ENCODE data around the gene RC3H1.

DNA sequence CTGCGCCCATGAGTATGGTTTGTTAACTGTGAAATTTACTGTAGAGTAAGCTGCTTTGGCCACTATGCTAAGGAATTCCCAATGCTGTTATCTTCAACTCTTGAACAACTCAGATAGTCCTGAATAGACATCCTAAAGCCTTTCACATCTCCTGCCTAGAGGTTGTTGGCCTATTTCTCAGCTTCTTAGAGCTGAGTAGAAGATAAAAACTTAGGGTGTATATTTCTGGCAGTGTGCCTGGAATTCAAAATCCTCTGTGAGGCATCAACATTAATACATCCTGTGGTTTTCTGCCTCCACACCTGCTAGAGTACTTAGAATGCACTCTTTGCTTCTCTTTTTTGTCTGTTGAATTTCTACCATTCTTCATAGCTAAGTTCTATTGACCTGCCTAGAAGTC, 45.8 kb upstream of the RC3H1 start:
- TF ChIP-seq, protein P1, sequence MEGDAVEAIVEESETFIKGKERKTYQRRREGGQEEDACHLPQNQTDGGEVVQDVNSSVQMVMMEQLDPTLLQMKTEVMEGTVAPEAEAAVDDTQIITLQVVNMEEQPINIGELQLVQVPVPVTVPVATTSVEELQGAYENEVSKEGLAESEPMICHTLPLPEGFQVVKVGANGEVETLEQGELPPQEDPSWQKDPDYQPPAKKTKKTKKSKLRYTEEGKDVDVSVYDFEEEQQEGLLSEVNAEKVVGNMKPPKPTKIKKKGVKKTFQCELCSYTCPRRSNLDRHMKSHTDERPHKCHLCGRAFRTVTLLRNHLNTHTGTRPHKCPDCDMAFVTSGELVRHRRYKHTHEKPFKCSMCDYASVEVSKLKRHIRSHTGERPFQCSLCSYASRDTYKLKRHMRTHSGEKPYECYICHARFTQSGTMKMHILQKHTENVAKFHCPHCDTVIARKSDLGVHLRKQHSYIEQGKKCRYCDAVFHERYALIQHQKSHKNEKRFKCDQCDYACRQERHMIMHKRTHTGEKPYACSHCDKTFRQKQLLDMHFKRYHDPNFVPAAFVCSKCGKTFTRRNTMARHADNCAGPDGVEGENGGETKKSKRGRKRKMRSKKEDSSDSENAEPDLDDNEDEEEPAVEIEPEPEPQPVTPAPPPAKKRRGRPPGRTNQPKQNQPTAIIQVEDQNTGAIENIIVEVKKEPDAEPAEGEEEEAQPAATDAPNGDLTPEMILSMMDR (IDR thresholded peaks at IDR 0.05) = no peak
- TF ChIP-seq POLR2A (IDR thresholded peaks at IDR 0.05) (no peak), EP300 (IDR thresholded peaks at IDR 0.05) (no peak)
